ENCODE data around the gene SELPLG. TPM values are rescaled to one million over a fixed set of nuclear protein-coding genes. Genes with fewer than 3 reads are reported as not detected.
"Not testable (repeated sequence)": the region's sequence is repeated elsewhere in the genome, so short reads cannot be mapped to it uniquely, and the experiment has no call there.

SELPLG gene
- total and polyA plus RNA-seq, 2 experiments from 2014 or later = 4.4 to 6.7 TPM

GRCh38 chr12:108634341-108634751, 652 bp upstream of the SELPLG start:
- 79 to 81% methylated on average over 4 of the region's 4 CpGs for WGBS, 2 experiments (ENCODE audit: low coverage in 1 of 2, low lambda C conversion rate in 2 of 2, missing lambda C conversion rate in 2 of 2)
- no peak overlapping the region for H3K9ac ChIP-seq
- no peaks in the 10 kb centered on the region for H3K79me2 ChIP-seq (ENCODE audit: insufficient read depth)
- no peaks in the 10 kb centered on the region for H3K27me3 ChIP-seq (replicated peaks; ENCODE audit: insufficient read depth)
- no peaks in the 10 kb centered on the region for H3K9me2 ChIP-seq (ENCODE audit: insufficient read depth)
- H3F3A ChIP-seq (ENCODE audit: insufficient read depth) = peaks cover 77% of the 10 kb centered on the region
- H3K9me3 ChIP-seq (ENCODE audit: low read depth) = no peaks in the 10 kb centered on the region
- in situ Hi-C loops (cut with MboI) = no loop called here
- no peak overlapping the region for H3K27ac ChIP-seq
- TF ChIP-seq EZH2phosphoT487 (IDR thresholded peaks at IDR 0.05; ENCODE audit: insufficient read depth, low read depth) (no peak), EZH2 (IDR thresholded peaks at IDR 0.05; ENCODE audit: insufficient read depth, poor library complexity, severe bottlenecking) (no peak)
- H2AFZ ChIP-seq = no peak overlapping the region
- H3K36me3 ChIP-seq (ENCODE audit: low read depth) = no peaks in the 10 kb centered on the region
- no peak overlapping the region for H3K4me2 ChIP-seq (ENCODE audit: unreplicated experiment)
- H3K4me1 ChIP-seq (ENCODE audit: insufficient read depth) = peaks cover 23% of the 10 kb centered on the region
- no peak for DNase-seq
- H4K20me1 ChIP-seq (ENCODE audit: insufficient read depth) = no peaks in the 10 kb centered on the region
- H3K4me3 ChIP-seq = no peak overlapping the region

GRCh38 chr12:108633081-108633533, 587 bp downstream of the SELPLG start:
- peaks cover 32% of the 10 kb centered on the region for H3K4me1 ChIP-seq (ENCODE audit: insufficient read depth)
- TF ChIP-seq EZH2phosphoT487 (IDR thresholded peaks at IDR 0.05; ENCODE audit: insufficient read depth, low read depth) (no peak), EZH2 (IDR thresholded peaks at IDR 0.05; ENCODE audit: insufficient read depth, poor library complexity, severe bottlenecking) (no peak)
- peaks cover 67% of the 10 kb centered on the region for H3F3A ChIP-seq (ENCODE audit: insufficient read depth)
- 98 to 100% methylated on average over 7 of the region's 7 CpGs for WGBS, 2 experiments (ENCODE audit: low coverage in 1 of 2, low lambda C conversion rate in 2 of 2, missing lambda C conversion rate in 2 of 2)
- H3K9ac ChIP-seq = no peak overlapping the region
- no peaks in the 10 kb centered on the region for H3K79me2 ChIP-seq (ENCODE audit: insufficient read depth)
- no peak overlapping the region for H3K27ac ChIP-seq
- no peaks in the 10 kb centered on the region for H3K9me2 ChIP-seq (ENCODE audit: insufficient read depth)
- H3K9me3 ChIP-seq (ENCODE audit: low read depth) = no peaks in the 10 kb centered on the region
- H3K36me3 ChIP-seq (ENCODE audit: low read depth) = no peaks in the 10 kb centered on the region
- no peaks in the 10 kb centered on the region for H3K27me3 ChIP-seq (replicated peaks; ENCODE audit: insufficient read depth)
- H3K4me3 ChIP-seq = no peak overlapping the region
- no peak for DNase-seq
- no peak overlapping the region for H2AFZ ChIP-seq
- no peaks in the 10 kb centered on the region for H4K20me1 ChIP-seq (ENCODE audit: insufficient read depth)
- no peak overlapping the region for H3K4me2 ChIP-seq (ENCODE audit: unreplicated experiment)
- in situ Hi-C loops (cut with MboI) = no loop called here

DNA sequence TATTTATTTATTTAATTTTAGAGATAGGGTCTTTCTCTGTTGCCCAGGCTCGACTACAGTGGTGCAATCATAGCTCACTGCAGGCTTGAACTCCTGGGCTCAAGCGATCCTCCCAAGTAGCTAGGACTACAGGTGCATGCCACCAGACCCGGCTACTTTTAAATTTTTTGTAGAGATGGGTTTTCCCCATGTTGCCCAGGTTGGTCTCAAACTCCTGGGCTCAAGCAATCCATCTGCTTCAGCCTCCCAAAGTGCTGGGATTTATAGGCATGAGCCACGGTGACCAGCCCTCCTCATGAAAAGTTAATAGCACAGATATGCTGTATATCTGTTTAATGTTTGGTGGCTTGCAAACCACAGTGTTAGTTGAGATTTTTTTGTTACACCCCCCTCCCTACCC, 2.4 kb downstream of the SELPLG start:
- H3K9me3 ChIP-seq (ENCODE audit: low read depth); H3K36me3 ChIP-seq (ENCODE audit: low read depth); H4K20me1 ChIP-seq (ENCODE audit: insufficient read depth); H3K79me2 ChIP-seq (ENCODE audit: insufficient read depth); H3K4me3 ChIP-seq; H3K27me3 ChIP-seq (replicated peaks; ENCODE audit: insufficient read depth); H2AFZ ChIP-seq; DNase-seq; in situ Hi-C loops (cut with MboI); H3K9me2 ChIP-seq (ENCODE audit: insufficient read depth): not testable (repeated sequence)
- H3F3A ChIP-seq (ENCODE audit: insufficient read depth) = peaks cover 55% of the 10 kb centered on the region
- H3K27ac ChIP-seq = peak overlapping the region; percentile 87
- H3K4me2 ChIP-seq (ENCODE audit: unreplicated experiment) = peak overlapping the region; percentile 14
- WGBS, 2 experiments (ENCODE audit: low coverage in 1 of 2, low lambda C conversion rate in 2 of 2, missing lambda C conversion rate in 2 of 2) = 78 to 84% methylated on average over 4 of the region's 4 CpGs
- peak overlapping the region; percentile 69; the same call in 1 of the 2 replicates for H3K9ac ChIP-seq
- peaks cover 36% of the 10 kb centered on the region for H3K4me1 ChIP-seq (ENCODE audit: insufficient read depth)

DNA sequence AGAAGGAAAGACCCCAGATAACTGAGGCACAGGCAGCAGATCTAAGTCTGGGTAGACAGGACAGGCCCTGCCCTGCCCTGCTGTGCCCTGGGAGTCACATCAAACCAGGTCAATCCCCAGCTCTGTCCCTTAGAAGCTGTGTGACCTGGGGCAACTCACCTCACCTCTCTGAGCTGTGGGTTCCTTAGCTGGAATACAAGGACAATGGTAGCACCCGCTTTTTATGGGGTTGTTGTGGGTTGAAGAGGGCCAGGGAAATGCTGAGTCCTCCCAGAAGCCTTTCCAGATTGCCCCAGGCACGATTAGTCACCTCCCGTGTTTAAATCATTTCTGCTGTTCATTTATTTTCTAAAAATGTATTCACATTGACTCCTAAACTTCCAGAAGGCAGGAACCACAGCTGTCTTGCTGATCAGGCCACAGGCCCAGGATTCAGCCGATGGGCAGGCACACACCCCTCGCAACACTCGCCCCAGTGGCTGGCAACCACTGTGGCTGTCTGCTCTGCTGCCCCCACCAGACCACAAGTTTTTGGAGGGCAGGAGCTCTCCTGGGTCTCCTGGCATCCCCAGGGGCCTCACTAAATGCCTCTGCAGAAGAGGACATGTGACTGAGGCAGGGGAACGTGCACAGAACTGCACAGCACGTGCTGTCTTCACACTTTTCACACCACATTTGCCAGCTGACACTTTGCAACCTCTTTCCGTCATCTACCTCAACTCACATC, 3.0 kb downstream of the SELPLG start:
- no peaks in the 10 kb centered on the region for H3K36me3 ChIP-seq (ENCODE audit: low read depth)
- no peaks in the 10 kb centered on the region for H3K9me3 ChIP-seq (ENCODE audit: low read depth)

More for the DNA sequence above, 3.0 kb downstream of the SELPLG start:
- Histone ChIP-seq H3K9me2 (ENCODE audit: insufficient read depth) (no peaks in the 10 kb centered on the region), H3F3A (ENCODE audit: insufficient read depth) (peaks cover 49% of the 10 kb centered on the region), H3K27ac (peak overlapping the region; percentile 87), H3K79me2 (ENCODE audit: insufficient read depth) (no peaks in the 10 kb centered on the region), H3K27me3 (replicated peaks; ENCODE audit: insufficient read depth) (no peaks in the 10 kb centered on the region), H3K9ac (peak overlapping the region; percentile 69), H2AFZ (0 out of 2 replicates have a peak overlapping the region, but pooled peaks have one; percentile 2), H3K4me3 (no peak overlapping the region), H4K20me1 (ENCODE audit: insufficient read depth) (no peaks in the 10 kb centered on the region), H3K4me2 (ENCODE audit: unreplicated experiment) (peak overlapping the region; percentile 47), H3K4me1 (ENCODE audit: insufficient read depth) (peaks cover 36% of the 10 kb centered on the region)
- WGBS, 2 experiments (ENCODE audit: low coverage in 1 of 2, low lambda C conversion rate in 2 of 2, missing lambda C conversion rate in 2 of 2) = 27 to 32% methylated on average over 8 to 9 of the region's 9 CpGs
- TF ChIP-seq EZH2 (IDR thresholded peaks at IDR 0.05; ENCODE audit: insufficient read depth, poor library complexity, severe bottlenecking) (no peak), EZH2phosphoT487 (IDR thresholded peaks at IDR 0.05; ENCODE audit: insufficient read depth, low read depth) (no peak)
- DNase-seq = peak; percentile 91
- in situ Hi-C loops (cut with MboI) = no loop called here

Data from GM23248 (cell line).